Activated B cell treated with CpG ODN at 0.5 μM for 24 hours (primary cell): ENCODE results near the gene DCTPP1. TPM values are rescaled to one million over a fixed set of nuclear protein-coding genes. Genes with fewer than 3 reads are reported as not detected.

ENCODE experiments used
- ATAC-seq: fragments of 200-7000 bp; cut with Tn5 transposase; one replicate; pipeline ENCODE4 v1.10.0; 2021; ENCODE audit warnings: low read depth, mild to moderate bottlenecking, moderate library complexity
- CTCF ChIA-PET: fragments of 350-600 bp; sonication (Branson Sonifier 250); formaldehyde crosslinking; loops from one replicate; lab custom pipeline; 2021; ENCODE audit warnings: antibody characterized with exemption; lab: Charles Lee
- POLR2A ChIA-PET: fragments of 350-600 bp; sonication (Branson Sonifier 250); formaldehyde crosslinking; loops from one replicate; lab custom pipeline; 2021; ENCODE audit warnings: antibody characterized with exemption; lab: Charles Lee
- DNase-seq: peaks from one replicate; pipeline ENCODE4 v3.0.0; 2022
- H3K27ac Mint-ChIP-seq: one replicate; pipeline ENCODE4 v1.8.0; 2020; ENCODE audit warnings: mixed read lengths
- H3K27me3 Mint-ChIP-seq: one replicate; pipeline ENCODE4 v1.8.0; 2021; ENCODE audit warnings: mixed read lengths
- H3K36me3 Mint-ChIP-seq: one replicate; pipeline ENCODE4 v1.8.0; 2021; ENCODE audit warnings: low read depth, mixed read lengths
- H3K4me1 Mint-ChIP-seq: one replicate; pipeline ENCODE4 v1.8.0; 2021; ENCODE audit warnings: mixed read lengths
- H3K4me3 Mint-ChIP-seq: one replicate; pipeline ENCODE4 v1.8.0; 2020; ENCODE audit warnings: mild to moderate bottlenecking, mixed read lengths
- H3K9me3 Mint-ChIP-seq: one replicate; pipeline ENCODE4 v1.8.0; 2020; ENCODE audit warnings: mixed read lengths
- CTCF ChIP-seq: fragments of 200-600 bp; IDR thresholded peaks from one replicate; pipeline ENCODE4 v1.8.0; 2022; ENCODE audit warnings: antibody characterized with exemption, mild to moderate bottlenecking
- intact Hi-C: fragments of 100-400 bp; cut with micrococcal nuclease; formaldehyde crosslinking; loops from one replicate; pipeline ENCODE4 v1.15.1; 2024
- total RNA-seq: library from RNA; stranded (reverse); gene quantifications from 2 replicates; pipeline ENCODE4 v1.2.3, GENCODE V29; 2022

DCTPP1 gene
- total RNA-seq, 1 donor from 2014 or later, result 66.7 TPM

GRCh38 chr16:30474074-30474452 lies 44.2 kb upstream of the DCTPP1 start:
- POLR2A ChIA-PET, result interaction anchor here (0.6 to 11.0 kb wide), 20 partner anchors 8 to 184 kb away, joined by 3 to 421 read pairs (median 4); partner anchors contain the start of genes DCTPP1, FBRS, SEPHS2 and SEPTIN1
- H3K27ac Mint-ChIP-seq, result no peak overlapping the region
- H3K36me3 Mint-ChIP-seq, result peaks cover 40% of the 10 kb centered on the region
- CTCF ChIA-PET, result interaction anchor here (0.9 to 2.3 kb wide), 5 partner anchors 15 to 61 kb away, joined by 3 to 11 read pairs (median 6); partner anchors contain the start of genes DCTPP1 and ZNF747
- peaks cover 73% of the 10 kb centered on the region for H3K4me1 Mint-ChIP-seq
- H3K9me3 Mint-ChIP-seq, result no peaks in the 10 kb centered on the region
- DNase-seq (no peak), ATAC-seq (no peak)
- intact Hi-C loops, result no loop called here
- H3K27me3 Mint-ChIP-seq, result no peaks in the 10 kb centered on the region
- H3K4me3 Mint-ChIP-seq, result peak overlapping the region; percentile 89
- no peak for TF ChIP-seq CTCF

GRCh38 chr16:30473231-30474073 lies 43.6 kb upstream of the DCTPP1 start:
- peak overlapping the region; percentile 94 for H3K27ac Mint-ChIP-seq
- intact Hi-C loops, result loop anchor here (1.0 to 2.0 kb wide), 3 partner anchors 15 to 61 kb away; partner anchors contain the start of genes DCTPP1 and ZNF747
- peak overlapping the region; percentile 89 for H3K4me3 Mint-ChIP-seq
- TF ChIP-seq CTCF, result no peak
- peak; percentile 42 for ATAC-seq
- peaks cover 67% of the 10 kb centered on the region for H3K4me1 Mint-ChIP-seq
- ChIA-PET POLR2A (interaction anchor here (0.6 to 11.0 kb wide), 23 partner anchors 9 to 185 kb away, joined by 3 to 421 read pairs (median 4); partner anchors contain the start of genes DCTPP1, FBRS, SEPHS2 and SEPTIN1), CTCF (interaction anchor here (0.8 to 2.3 kb wide), 8 partner anchors 9 to 62 kb away, joined by 3 to 11 read pairs (median 4); partner anchors contain the start of genes DCTPP1 and ZNF747)
- no peaks in the 10 kb centered on the region for H3K9me3 Mint-ChIP-seq
- H3K36me3 Mint-ChIP-seq, result peaks cover 36% of the 10 kb centered on the region
- DNase-seq, result peak; percentile 55
- H3K27me3 Mint-ChIP-seq, result no peaks in the 10 kb centered on the region

GRCh38 chr16:30472328-30472942 lies 42.6 kb upstream of the DCTPP1 start, which contains the start of gene ITGAL:
ITGAL (plus strand) TSS chr16:30472742; CDS start chr16:30472838, 96 bp downstream.
- H3K36me3 Mint-ChIP-seq, result peaks cover 32% of the 10 kb centered on the region
- CTCF ChIA-PET, result interaction anchor here (0.8 to 3.5 kb wide), 9 partner anchors 11 to 156 kb away, joined by 3 to 18 read pairs (median 6); partner anchors contain the start of genes DCTPP1 and ZNF747
- no peak for TF ChIP-seq CTCF
- ATAC-seq, result peak; percentile 65
- H3K4me1 Mint-ChIP-seq, result peaks cover 60% of the 10 kb centered on the region
- POLR2A ChIA-PET, result interaction anchor here (0.7 to 11.0 kb wide), 27 partner anchors 8 to 793 kb away, joined by 3 to 421 read pairs (median 5); partner anchors contain the start of genes DCTPP1, QPRT, SEPHS2 and SEPTIN1
- H3K27me3 Mint-ChIP-seq, result no peaks in the 10 kb centered on the region
- H3K4me3 Mint-ChIP-seq, result peak within 1 kb of the TSS; percentile 89
- peak within 1 kb of the TSS; percentile 94 for H3K27ac Mint-ChIP-seq
- DNase-seq, result peak; percentile 59
- no peaks in the 10 kb centered on the region for H3K9me3 Mint-ChIP-seq
- intact Hi-C loops, result loop anchor here (1.0 to 2.0 kb wide), 4 partner anchors 14 to 186 kb away; partner anchors contain the start of genes FBRS and ZNF747

- ChIA-PET POLR2A (interaction anchor here (0.6 to 11.0 kb wide), 14 partner anchors 9 to 340 kb away, joined by 3 to 421 read pairs (median 8); partner anchors contain the start of genes DCTPP1, FBRS, SEPHS2 and ZNF689), CTCF (interaction anchor here (0.9 to 3.5 kb wide), 5 partner anchors 11 to 40 kb away, joined by 4 to 18 read pairs (median 8); partner anchors contain the start of gene DCTPP1)
- peaks cover 16% of the 10 kb centered on the region for H3K36me3 Mint-ChIP-seq
- DNase-seq (no peak), ATAC-seq (no peak)
- peak overlapping the region; percentile 94 for H3K27ac Mint-ChIP-seq
- H3K4me3 Mint-ChIP-seq, result peak overlapping the region; percentile 13
- intact Hi-C loops, result no loop called here
- no peaks in the 10 kb centered on the region for H3K9me3 Mint-ChIP-seq
- TF ChIP-seq CTCF, result no peak
- peaks cover 58% of the 10 kb centered on the region for H3K4me1 Mint-ChIP-seq
- no peaks in the 10 kb centered on the region for H3K27me3 Mint-ChIP-seq
Measured at GRCh38 chr16:30470632-30470995, 40.8 kb upstream of the DCTPP1 start.
